Activated naive CD4-positive, alpha-beta T cell (primary cell): ENCODE data around the gene TNRC6B.
A peak's percentile ranks its signal among the peaks of the same experiment; 100 is the strongest.

Experiments
- DNase-seq, 4 experiments: peaks; one replicate each; lab custom pipeline; 2025; lab: John Stamatoyannopoulos, UW

TNRC6B gene

GRCh38 chr22:40323681-40324171, 146.0 kb downstream of the TNRC6B start:
- no peak for DNase-seq

DNA sequence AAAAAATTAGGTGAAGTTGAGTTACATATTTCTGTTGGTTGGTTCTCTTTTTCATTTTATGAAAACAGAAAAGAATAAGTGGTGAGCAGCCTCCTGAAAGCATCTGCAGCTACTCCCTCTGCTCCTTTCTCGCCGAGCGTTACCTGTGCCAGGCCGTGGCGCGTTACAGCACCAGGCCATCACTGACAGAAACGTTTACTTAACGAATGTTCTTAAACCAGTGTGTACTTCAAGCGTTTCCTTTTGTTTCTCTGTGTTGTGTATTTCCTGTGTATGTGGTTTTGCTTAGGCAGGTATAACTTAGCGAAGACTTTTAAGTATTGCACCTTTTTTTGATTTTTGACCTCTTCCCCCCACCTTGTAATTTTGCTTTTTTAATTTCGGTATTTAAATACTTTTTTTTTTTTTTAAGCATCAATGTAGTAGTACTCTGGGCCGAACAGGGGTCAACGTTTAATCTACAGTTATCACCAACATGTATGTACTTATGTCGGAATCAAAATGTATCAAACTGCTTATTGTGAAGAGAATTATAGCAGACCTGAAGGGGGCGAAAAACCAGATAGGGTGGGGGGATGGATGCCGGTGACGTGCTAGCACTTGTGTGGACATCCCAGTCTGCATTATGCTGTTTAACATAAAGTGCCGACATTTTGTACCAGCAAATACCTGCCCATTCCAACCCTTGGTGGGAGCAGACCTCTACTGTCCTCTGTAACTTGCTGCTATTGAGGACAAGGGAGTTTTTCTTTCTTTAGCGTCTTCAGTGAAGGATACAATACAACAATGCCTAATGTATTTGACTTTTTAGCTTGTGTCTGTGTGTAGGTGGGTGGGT, 147.0 kb downstream of the TNRC6B start:
- DNase-seq, result peak in 2 of 4 experiments; percentile 47 to 54

GRCh38 chr22:40325315-40325714, 147.6 kb downstream of the TNRC6B start:
- DNase-seq, result peak in 1 of 4 experiments; percentile 52

DNA sequence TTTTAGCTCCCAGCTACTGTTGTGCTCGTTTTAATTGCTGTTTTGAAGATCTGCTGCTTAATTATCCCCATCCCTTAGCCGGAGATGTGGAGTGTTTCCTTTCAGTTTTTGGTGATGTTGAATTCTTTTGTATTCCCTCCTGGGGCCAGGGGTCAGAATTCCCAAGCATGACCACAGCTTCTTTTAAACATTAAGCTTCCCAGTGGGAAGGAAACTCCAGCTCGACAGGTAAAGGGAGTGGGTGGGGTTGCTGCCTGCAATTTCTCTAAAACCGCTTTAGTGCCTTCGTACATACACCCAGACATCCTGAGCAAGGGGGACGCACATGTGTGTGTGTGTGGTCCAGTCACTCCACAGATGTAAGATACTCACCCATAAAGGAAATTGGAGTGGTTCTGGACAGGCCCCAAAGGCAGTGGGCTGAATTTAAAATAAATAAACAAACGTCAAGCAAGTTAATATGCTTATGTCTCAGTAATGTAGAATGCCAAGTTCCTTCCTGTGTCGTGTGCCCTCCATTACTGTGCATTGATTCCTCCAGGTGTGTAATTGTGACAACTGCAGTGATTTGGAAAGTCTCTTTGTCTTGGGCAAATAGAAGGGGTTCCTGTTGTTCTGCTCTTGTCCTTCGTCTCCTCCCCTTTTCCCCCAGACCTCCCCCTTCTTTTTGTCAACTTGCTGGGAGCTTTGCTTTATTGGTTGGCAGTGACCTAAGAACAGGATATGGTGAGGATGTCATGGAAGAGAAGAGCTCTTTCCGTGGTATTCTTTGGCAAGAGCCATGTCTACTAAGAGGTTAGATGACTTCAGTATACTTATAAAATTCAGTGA, 149.4 kb downstream of the TNRC6B start:
- DNase-seq, result no peak

GRCh38 chr22:40328546-40329456, 151.1 kb downstream of the TNRC6B start:
- no peak for DNase-seq

GRCh38 chr22:40329466-40329865, 151.7 kb downstream of the TNRC6B start:
- DNase-seq, result no peak

DNA sequence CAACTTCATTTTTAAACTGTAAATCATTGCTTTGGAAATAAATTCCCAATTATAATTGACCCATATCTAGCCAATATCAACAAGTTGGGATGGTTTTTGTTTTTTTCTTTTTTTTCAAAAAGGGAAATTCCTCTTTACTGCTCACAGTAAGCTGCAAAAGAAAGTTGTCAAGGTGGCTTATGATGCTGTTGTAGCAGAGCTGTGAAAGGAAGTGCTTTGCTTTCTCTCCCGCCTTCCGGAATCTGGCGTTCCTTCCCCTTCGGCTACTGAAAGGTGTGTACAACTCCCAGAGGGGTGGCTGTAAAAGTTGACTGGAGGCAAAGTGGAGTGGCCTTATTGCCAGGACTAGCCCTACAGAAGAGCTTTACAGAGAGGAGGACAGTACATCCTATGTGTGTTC, 152.4 kb downstream of the TNRC6B start:
- DNase-seq, result no peak

- DNase-seq, result no peak
These were observed 152.9 kb downstream of the TNRC6B start for GRCh38 chr22:40330615-40331014.

DNA sequence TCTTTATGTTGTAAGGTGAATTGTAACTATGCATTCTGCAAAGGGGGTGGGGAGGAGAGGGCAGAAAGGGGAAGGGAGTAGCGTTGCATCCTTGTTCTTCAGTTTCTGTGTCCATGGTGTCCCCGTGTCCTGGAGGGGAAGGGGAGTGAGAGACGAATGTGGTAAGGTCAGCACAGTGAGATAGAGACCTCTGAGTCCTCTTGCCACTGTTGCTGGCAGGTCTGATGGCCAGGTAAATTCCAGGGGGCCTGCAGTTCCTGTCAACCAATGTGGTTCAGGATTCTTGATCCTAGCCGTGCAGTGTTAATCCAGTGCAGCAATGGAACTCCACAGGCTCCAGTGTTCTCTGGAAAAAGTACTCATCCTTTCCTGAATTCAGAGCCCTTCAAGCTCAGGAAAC, 154.0 kb downstream of the TNRC6B start:
- DNase-seq, result no peak

DNA sequence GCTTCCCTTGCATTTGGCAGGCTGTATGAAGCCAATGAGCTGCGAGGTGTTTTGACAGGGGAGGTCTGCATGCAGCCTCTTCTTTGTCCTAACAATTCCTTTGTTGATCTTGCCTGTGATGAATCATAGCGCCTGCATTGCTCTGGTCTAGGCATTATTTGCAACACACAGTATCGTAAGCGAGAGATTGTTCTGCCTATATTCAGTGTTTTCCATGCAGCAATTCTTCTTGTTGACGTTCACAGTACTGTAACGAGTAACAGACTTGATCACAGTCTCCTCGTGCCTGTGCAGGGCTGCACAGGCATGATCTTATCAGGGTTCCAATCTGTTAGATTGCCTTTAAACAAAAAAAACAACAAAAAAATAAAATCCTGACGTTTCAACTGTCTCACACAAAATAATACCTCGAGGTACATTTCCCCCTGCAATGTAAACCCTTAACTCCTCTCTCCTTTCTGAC, 154.6 kb downstream of the TNRC6B start:
- DNase-seq, result no peak

DNA sequence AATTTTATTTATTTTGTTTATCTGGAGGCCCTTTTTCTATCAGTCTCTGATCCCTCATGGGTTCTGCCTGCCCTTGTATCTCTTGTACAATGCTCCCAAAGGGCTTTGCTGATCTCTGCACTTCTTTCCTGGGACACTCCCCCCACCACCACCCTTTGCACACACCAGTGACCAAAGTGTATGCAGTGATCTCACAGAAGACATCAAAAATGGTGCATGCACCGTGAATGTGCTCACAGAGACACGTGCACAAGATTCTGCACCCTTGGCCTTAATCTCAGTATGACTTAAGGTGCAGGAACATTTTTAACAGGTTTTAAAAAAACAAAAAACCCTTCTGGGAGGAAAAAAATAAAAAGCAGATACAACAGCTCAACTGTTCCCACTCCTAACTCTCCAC, 156.3 kb downstream of the TNRC6B start:
- DNase-seq, result no peak

GRCh38 chr22:40334899-40335298, 157.2 kb downstream of the TNRC6B start:
- no peak for DNase-seq

DNA sequence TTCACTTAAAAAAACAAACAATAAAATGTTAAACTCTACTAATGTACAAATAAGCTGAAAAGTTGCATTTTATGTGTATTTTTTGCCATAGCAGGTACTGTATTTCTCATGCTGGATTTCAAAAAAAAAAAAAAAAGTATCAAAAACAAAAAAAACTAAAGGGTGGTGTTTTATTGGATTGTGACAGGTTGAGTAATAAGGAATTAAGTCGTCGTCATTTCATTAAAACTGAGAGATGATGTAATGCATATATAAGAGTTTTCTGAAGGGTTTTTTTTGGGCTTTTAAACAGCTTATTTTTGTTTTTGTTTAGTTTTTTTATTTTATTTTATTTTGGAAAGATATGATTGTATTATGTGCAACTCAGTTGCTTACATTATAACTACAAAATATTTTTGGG, 157.6 kb downstream of the TNRC6B start:
- DNase-seq, result no peak

GRCh38 chr22:40340044-40340443, 162.3 kb downstream of the TNRC6B start:
- DNase-seq, result no peak

DNA sequence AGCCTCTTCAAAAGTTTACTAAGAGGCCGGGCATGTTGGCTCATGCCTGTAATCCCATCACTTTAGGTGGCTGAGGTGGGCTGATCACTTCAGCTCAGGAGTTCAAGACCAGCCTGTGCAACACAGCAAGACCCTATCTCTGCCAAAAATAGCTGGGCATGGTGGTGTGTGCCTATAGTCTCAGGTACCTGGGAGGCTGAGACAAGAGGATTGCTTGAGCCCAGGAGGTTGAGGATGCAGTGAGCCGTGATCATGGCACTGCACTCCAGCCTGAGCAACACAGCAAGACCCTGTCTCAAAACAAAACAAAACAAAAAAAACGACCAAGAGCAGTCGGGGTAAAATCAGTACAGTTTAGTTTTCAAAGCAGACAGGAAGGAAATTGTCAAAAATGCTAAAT, 163.9 kb downstream of the TNRC6B start:
- DNase-seq, result no peak

DNA sequence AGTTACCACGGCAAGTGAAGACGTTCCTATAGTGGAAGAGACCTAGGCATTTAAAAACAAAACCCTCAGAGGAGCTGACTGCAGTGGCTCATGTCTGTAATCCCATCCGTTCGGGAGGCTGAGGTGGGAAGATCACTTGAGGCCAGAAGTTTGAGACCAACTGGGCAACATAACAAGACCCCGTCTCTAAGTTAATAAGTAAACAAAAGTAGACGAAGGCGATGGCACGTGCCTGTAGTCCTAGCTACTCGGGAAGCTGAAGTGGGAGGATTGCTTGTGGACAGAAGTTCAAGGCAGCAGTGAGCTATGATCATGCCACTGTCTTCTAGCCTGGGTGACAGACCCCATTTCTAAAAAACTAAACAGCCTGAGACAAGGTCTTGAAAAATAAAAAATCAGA, 164.8 kb downstream of the TNRC6B start:
- no peak for DNase-seq

DNA sequence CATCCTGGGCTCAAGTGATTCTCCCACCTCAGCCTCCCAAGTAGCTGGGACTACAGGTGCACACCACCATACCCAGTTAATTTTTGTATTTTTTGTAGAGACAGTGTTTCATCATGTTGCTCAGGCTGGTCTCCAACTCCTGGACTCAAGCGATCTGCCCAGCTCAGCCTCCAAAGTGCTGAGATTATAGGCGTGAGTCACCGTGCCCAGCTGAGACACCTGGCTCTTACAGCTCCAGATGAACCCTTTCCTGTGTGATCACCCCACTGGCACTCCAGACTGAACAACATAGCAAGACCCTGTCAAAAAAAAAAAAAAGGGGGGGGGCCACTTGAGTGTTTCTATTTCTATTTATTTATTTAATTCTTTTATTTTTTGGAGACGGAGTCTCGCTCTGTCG, 167.5 kb downstream of the TNRC6B start:
- DNase-seq, result no peak

DNA sequence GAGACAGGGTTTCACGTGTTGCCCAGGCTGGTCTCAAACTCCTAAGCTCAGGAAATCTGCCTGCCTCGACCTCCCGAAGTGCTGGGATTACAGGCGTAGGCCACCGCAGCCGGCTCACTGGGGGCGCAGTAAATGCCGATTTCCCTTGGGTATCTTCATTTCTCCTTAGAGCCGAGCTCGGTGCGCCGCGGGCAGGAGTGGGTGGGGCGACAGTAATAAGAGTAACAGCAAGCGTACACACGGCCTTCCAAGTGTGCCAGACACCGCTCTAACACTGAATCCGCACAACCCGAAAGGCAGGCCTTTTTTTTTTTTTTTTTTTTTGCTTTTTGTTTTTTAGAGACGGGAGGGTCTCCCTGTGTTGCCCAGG, 168.1 kb downstream of the TNRC6B start:
- DNase-seq, result peak; percentile 32 to 46 (median 38)

DNA sequence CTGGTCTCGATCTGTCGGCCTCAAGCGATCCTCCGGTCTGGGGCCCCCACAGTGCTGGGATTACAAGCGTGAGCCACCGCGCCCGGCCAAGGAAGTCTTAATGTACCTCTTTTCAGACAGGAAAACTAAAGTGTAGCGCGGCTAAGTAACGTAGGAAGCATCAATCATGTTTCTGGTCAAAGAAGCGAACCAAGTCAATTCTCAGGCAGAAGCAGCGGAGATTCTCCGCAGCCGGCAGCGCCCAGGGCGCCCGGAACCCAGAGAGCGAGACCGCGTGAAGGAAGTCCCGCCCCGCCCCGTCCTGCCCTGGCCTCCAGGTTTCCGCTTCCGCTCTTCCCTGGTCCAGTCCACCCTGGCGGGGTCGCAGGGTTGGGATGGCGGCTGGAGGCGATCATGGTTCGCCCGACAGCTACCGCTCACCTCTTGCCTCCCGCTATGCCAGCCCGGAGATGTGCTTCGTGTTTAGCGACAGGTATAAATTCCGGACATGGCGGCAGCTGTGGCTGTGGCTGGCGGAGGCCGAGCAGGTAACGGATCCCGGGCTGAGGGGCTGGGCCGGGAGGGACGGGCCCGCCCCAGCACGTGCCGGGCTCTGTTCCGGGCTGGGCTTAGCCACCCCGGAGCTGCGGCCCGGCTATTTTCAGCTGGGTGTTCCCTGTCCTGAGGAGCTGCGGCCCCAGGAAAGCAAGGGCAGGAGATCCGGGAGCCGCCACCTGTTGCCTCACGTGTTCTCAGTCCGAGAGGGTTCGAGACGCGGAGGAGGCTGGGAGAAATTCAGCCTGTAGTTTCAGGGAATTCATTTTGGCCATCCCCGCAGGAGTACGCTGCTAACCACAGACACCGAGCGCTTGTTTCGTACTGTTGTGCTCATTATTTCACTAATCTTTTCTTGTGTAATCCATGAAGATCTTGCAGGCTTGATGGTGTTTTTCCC, 168.7 kb downstream of the TNRC6B start, which contains the start of gene ADSL:
Gene ADSL (plus strand): TSS at position 316 of the 934 bp plus-strand sequence. CDS start 59 bp downstream, at position 375.
- DNase-seq, result peak; percentile 57 to 73 (median 68)

- DNase-seq, result no peak
These were observed 169.6 kb downstream of the TNRC6B start for GRCh38 chr22:40347300-40347699.
